BE2C (cell line): ENCODE data around the gene FAT3.
A peak's percentile ranks its signal among the peaks of the same experiment; 100 is the strongest.

Source experiments
- DNase-seq: peaks from one replicate; pipeline ENCODE4 v3.0.0-alpha.2; 2020
- H3K27me3 ChIP-seq: fragments of 250-450 bp; sonication (Bioruptor Pico); 2 replicates; pipeline ENCODE4 v1.5.1; 2020; ENCODE audit warnings: mild to moderate bottlenecking
- H3K36me3 ChIP-seq: fragments of 250-450 bp; sonication (Bioruptor Pico); 2 replicates; pipeline ENCODE4 v1.5.1; 2020; ENCODE audit warnings: mild to moderate bottlenecking
- H3K4me1 ChIP-seq: fragments of 250-450 bp; sonication (Bioruptor Pico); 2 replicates; pipeline ENCODE4 v1.5.1; 2020
- H3K4me3 ChIP-seq: 2 replicates; pipeline ENCODE4 v1.5.1; 2011; ENCODE audit warnings: low read depth, low read length
- H3K9me3 ChIP-seq: fragments of 250-450 bp; sonication (Bioruptor Pico); 2 replicates; pipeline ENCODE4 v1.5.1; 2020
- CTCF ChIP-seq: IDR thresholded peaks from 2 replicates; pipeline ENCODE4 v1.5.1; 2012; ENCODE audit warnings: mild to moderate bottlenecking, low read depth, low read length

FAT3 gene

GRCh38 chr11:92212530-92212929, 12.1 kb upstream of the FAT3 start:
- Histone ChIP-seq H3K4me3 (no peak overlapping the region), H3K9me3 (no peaks in the 10 kb centered on the region), H3K36me3 (no peaks in the 10 kb centered on the region), H3K4me1 (peaks cover 3% of the 10 kb centered on the region; the same call in 1 of the 2 replicates), H3K27me3 (no peaks in the 10 kb centered on the region)
- TF ChIP-seq CTCF, result no peak
- no peak for DNase-seq

- Histone ChIP-seq H3K27me3 (no peaks in the 10 kb centered on the region), H3K4me1 (no peaks in the 10 kb centered on the region), H3K9me3 (no peaks in the 10 kb centered on the region), H3K4me3 (no peak overlapping the region), H3K36me3 (no peaks in the 10 kb centered on the region)
- DNase-seq, result no peak
- TF ChIP-seq CTCF, result no peak
These were observed 7.8 kb upstream of the FAT3 start for GRCh38 chr11:92216789-92217188.

- no peaks in the 10 kb centered on the region for H3K9me3 ChIP-seq
- no peak for DNase-seq
- H3K4me3 ChIP-seq, result no peak overlapping the region
- peaks cover 16% of the 10 kb centered on the region for H3K27me3 ChIP-seq
- no peaks in the 10 kb centered on the region for H3K4me1 ChIP-seq
- no peaks in the 10 kb centered on the region for H3K36me3 ChIP-seq
- no peak for TF ChIP-seq CTCF
These were observed 5.1 kb upstream of the FAT3 start for GRCh38 chr11:92219476-92219875.

GRCh38 chr11:92222701-92223100, 1.9 kb upstream of the FAT3 start:
- Histone ChIP-seq H3K27me3 (peaks cover 35% of the 10 kb centered on the region), H3K9me3 (no peaks in the 10 kb centered on the region), H3K4me1 (no peaks in the 10 kb centered on the region; the same call in 1 of the 2 replicates), H3K4me3 (no peak overlapping the region), H3K36me3 (no peaks in the 10 kb centered on the region)
- no peak for DNase-seq
- TF ChIP-seq CTCF, result no peak

GRCh38 chr11:92224054-92224406, 588 bp upstream of the FAT3 start:
- no peak for DNase-seq
- Histone ChIP-seq H3K9me3 (no peaks in the 10 kb centered on the region), H3K4me3 (peak overlapping the region; percentile 63), H3K27me3 (peaks cover 43% of the 10 kb centered on the region), H3K4me1 (peaks cover 3% of the 10 kb centered on the region), H3K36me3 (no peaks in the 10 kb centered on the region)
- no peak for TF ChIP-seq CTCF

- Histone ChIP-seq H3K36me3 (no peaks in the 10 kb centered on the region), H3K4me1 (peaks cover 3% of the 10 kb centered on the region), H3K4me3 (peak overlapping the region; percentile 63), H3K27me3 (peaks cover 43% of the 10 kb centered on the region), H3K9me3 (no peaks in the 10 kb centered on the region)
- no peak for TF ChIP-seq CTCF
- DNase-seq, result peak; percentile 40
These were observed 528 bp downstream of the FAT3 start for GRCh38 chr11:92225125-92225567.
